ENCODE measurements around the gene MFN1.

Gene MFN1

DNA sequence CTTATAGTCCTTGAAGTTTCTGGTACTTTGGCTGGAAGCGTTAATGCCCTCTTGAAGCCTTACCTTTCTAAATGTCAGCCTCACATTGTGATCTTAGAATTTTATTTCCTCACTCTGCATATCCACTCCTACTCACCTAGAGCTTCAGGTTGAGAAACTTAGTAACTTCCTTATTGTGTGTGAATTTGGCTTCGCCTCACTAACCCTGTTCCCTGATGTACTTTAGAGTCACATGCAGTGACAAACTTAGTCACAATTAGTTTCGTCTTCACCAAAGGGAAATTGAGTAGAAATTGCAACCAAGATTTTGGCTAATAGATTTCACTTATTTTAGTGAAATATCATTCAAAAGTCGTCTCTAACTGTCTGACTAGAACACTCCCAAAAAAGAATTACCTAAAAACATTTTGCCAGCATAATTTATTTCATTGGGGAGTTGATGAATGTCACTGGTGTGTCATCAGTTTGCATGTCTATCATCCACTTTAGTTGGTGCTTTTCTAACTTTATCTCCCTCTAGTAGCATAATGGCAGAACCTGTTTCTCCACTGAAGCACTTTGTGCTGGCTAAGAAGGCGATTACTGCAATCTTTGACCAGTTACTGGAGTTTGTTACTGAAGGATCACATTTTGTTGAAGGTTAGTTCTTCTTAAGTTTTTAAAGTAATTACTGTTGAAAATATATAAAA is 960 bp downstream of the MFN1 start:
- DNase-seq: no peak

DNA sequence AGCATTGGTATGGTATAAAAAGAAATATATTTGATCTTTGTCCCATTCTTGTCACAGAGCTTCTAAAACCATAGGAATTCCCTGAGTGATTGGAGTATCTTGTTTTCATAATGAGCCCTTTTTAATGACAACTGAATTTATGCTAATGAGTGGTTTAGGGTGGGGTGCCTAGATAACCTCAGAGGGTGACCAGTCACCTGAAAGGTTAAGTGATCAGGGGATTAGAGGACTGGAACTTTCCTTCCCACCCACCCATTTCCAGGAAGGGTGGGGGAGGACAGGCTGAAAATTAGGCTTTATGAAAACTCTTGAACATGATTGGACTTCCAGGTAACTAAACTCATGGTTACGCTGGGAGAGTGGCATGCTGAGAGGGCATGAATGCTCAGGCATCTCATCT is 8.5 kb downstream of the MFN1 start:
- no peak for DNase-seq

DNA sequence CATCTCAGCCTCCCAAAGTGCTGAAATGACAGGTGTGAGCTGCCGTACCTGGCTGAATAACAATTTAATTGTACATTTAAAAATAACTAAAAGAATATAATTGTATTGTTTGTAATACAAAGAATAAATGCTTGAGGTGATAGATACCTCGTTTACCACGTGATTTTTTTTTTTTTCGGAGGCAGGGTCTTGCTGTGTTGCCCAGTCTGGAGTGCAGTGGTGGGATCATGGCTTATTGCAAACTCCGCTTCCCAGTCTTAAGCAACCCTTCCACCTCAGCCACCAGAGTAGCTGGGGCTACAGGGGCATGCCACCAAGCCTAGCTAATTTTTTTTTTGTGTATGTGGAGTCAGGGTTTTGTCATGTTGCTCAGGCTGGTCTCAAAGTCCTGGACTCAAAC is 15.8 kb downstream of the MFN1 start:
- no peak for DNase-seq

- DNase-seq: no peak
These were observed 22.1 kb downstream of the MFN1 start for GRCh38 chr3:179369621-179370020.

DNA sequence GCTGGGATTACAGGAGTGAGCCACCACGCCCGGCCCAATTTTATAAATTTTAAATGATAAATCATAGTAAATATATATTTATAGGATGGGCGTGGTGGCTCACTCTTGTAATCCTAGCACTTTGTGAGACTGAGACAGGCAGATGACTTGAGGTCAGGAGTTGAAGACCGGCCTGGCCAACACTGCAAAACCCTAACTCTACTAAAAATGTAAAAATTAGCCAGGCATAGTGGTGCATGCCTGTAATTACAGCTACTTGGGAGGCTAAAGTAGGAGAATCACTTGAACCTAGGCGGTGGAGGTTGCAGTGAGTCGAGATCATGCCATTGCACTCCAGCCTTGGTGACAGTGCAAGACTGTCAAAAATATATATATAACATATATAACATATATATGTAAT is 26.4 kb downstream of the MFN1 start:
- no peak for DNase-seq

DNA sequence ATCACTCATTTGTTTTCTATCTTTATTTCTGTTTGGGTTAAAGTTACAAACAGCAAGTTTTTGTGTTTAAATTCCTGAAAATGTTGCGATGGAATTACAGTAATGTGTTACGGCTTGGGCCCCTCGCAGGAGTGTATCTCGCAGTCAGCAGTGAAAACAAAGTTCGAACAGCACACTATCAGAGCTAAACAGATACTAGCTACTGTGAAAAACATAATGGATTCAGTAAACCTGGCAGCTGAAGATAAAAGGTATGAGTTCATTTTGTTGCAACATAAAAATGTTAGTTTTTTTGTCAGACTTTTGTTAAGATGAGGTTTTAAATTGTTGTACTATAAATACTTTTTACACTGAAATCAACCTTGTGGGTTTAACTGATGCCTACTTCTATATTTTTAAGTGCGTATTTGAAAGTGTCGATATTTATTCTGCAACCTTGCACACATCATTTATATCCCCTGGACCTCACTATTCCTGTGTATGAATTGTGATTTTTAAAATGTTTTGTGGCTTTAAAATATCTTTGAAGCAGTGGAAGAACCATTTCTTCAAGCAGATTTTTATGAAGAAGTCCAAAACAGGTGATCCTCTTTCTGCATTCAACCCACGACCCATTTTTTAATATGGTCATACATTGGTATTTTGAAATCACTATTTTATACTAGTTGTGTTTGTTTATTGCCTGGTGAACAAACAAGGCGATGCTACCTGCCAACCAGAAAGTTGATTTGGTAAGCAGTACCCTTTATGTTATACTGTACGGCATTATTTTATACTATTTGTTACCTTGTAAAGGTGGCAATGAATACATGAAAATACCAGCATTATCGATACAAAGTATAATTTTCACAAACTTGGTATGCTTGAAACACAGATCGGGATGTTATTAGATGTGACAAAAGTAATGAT is 27.8 kb downstream of the MFN1 start:
- no peak for DNase-seq

- no peak for DNase-seq
These were observed 29.0 kb downstream of the MFN1 start for GRCh38 chr3:179376474-179376873.

DNA sequence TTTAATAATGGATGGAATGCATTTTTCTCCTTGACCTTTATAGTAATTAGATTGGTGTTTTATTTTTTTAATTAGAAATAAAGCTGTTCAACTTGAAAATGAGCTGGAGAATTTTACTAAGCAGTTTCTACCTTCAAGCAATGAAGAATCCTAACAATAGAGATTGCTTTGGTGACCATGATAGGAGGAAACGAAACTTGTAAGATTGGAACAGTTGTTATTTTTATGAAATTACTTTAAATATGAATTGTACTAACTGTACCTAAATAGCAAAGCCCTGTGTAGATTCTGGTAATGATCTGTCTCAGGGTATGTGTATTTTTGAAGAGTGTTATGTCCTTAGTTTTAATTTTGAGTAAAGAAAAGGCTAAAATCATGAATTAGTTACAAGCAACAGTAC is 44.4 kb downstream of the MFN1 start:
- DNase-seq: no peak

GRCh38 chr3:179398574-179399231 is 51.2 kb downstream of the MFN1 start:
- no peak for DNase-seq

DNA sequence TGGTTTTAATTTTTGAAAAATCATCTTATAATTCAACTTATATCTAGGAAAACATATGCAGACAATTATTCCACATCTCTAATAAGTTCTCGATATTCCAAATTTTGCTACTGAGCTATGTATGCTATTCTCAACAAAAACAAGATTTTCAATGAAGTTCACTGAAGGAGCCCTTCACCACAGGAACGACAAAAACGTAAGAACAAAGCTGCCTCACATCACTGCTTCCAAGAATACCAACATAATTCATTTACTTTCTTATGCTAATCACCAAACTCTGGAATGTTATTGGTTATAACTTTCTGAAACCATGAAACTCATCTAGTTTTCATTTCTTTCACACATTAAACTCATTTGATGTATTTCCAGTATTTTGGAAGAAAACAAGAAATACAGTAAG is 54.1 kb downstream of the MFN1 start:
- DNase-seq: no peak

DNA sequence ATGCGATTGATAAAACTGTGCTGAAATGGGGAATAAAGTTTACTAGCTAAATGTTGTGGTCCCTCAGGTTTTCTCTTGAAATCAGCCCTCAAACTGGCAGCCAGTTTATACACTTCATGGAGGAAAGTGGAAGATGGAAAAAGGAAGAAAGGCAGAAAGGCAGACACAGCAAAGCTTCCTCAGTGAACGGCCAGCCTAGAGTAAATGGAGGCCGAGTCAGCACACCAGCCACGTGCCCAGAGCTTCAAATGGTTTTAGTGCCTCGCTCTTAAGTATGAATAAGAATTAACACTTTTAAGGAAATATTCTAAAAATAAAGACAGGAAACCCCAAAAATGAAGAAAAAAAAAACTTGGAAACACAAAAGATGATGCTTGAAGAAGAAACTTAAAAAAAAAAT is 55.5 kb downstream of the MFN1 start:
- DNase-seq: no peak

DNA sequence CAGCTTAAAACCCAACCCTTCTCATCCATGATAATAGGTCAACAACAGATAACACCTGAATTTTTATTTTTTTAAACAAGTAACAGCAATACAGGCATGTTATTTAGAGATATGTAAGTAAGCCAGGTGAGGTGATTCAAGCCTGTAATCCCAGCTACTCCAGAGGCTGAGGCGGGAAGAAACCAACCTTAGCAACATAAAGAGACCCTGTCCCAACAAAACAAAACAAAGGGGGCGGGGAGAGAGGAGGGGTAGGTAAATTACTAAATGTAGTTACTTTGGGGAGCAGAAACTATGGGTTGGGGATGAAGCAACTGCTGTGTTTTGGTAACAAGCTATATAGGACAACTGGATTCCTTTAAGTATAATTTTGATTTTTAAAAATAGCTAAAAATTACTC is 56.8 kb downstream of the MFN1 start:
- DNase-seq: no peak

DNA sequence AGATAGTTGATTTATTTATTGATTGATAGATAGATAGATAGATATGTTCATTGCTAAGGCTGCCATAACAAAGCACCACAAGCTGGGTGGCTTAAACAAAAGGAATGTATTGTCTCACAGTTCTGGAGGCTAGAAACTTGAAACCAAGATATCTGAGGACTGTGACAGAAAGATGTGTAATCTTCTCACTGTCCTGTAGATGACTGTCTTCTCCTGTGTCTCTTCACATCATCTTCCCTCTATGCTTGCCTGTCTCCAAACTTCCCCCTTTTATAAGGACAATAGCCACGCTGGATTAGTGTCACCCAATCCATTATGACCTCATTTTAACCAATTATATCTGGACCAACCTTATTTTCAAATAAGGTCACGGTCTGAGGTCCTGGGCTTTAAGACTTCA is 62.8 kb downstream of the MFN1 start:
- DNase-seq: no peak

DNA sequence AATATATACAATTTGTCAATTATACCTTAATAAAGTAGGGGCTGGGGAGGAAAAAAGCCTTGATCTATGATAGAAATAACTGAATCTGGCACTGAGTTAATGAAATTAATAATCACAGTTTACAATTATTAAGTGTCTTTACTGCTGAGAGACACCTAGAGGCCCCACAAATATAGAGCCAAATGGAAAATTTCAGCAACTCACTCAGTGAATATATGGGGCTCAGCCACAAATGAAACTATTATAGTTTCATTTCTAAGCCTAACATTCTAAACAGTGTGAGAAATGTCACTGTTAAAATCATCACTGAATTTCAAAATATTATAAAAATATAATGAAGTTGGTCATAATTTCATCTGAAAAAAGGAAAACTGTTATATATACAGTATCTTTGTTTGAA is 63.5 kb downstream of the MFN1 start:
- DNase-seq: no peak

DNA sequence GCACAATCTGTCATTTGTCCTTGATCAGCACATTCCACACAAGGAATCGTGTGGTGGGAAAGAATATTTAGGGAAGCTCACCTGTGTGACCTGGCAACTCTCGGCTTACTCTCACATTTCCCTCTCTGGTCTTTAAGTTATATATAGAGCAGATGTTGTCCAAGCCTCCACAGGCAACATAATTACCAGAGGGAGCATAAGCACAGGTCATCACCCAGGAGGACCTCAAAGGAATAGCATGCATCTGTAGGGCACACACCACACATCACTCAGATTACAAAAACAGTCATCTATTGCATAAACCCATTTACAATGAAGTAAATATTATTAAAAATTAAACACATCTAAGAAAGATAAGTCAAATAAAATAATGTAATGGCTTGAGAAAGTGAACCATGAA is 67.3 kb downstream of the MFN1 start:
- DNase-seq: no peak

GRCh38 chr3:179415377-179415776 is 67.9 kb downstream of the MFN1 start:
- no peak for DNase-seq

DNA sequence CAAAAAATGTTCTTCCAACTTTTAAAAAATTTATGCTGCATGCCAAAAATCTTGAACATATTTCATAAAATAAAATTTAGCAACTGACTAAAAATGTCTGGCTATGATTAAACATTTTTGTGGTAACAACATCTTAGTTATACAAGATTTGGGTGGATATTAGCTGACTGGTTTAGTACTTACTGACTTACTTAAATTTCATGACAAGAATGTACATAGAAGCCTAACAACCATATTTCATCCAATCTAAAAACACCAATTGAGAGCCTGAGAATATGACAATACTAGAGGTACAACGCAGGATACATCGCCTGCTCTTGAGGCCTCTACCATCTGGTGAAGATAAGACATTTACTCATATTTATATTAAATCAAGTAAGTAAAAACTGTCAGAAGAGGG is 69.2 kb downstream of the MFN1 start:
- DNase-seq: no peak

GRCh38 chr3:179418610-179419009 is 71.1 kb downstream of the MFN1 start:
- DNase-seq: no peak

DNA sequence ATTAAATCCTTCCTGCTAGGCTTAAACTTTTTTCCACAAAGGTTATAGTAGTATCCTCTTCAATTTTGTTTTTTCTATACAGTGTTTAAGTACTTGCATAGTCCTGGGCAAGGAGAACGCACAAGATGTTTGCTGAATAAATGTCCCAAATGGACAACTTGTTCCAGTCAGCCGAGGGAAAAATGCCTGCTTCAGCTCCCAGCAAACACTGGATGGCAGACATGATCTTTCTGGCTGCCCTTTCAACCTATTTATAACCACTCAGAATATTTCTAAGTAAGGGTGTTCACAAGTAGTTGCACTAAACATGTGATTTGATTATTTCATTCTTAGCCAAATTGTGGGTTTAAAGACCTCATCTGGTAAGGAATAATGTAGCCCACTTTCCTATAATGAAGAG is 74.0 kb downstream of the MFN1 start:
- no peak for DNase-seq

DNA sequence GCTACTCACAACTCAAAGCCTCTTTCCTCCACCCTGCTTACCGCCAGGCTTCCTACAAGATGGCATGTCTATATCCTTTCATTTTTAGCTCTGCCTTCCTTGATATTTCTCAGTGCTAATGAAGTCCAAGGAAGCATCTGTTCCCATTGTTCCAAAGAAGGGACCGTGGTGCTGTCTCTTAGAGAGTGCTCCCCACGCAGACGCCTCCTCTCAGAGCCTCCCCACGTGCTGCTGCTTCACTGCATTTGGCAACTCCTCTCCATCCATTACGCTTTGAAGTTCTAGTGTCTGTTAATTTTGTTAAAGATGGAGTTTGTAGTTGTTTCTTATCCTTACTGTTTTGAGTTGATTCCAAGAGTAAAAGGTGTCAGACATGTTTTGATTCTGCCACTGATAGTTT is 77.6 kb downstream of the MFN1 start:
- no peak for DNase-seq

GRCh38 chr3:179428876-179429548 is 81.5 kb downstream of the MFN1 start:
- DNase-seq: no peak

GRCh38 chr3:179430277-179430870 is 82.9 kb downstream of the MFN1 start:
- no peak for DNase-seq

DNA sequence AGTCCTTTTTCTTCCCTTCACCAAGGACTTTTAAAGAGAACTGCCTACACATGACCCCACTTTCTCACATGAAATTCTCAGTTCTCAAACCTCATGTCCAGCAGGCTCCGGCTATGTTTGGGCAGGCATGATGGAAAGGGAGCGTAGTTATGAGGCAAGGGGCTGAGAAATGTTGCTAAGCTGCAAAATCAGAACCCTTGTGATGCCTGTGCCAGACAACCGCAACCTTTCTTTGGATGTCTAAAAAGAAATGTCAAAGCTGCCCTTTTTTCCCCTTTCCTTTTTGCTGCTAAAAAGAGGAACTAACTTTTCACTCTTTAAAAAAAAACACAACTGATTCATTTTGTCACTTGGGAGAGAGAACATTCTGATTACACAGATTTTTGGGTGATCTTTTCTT is 84.5 kb downstream of the MFN1 start:
- no peak for DNase-seq

Data from stimulated activated CD4-positive, alpha-beta T cell treated with anti-CD3 and anti-CD28 coated beads, Interleukin-1b, Interleukin-23, amount 100 ng/mL, for 48 hours (primary cell).